Uterus (tissue), 4 donors: ENCODE measurements around the gene DPCD. TPM values are rescaled to one million over a fixed set of nuclear protein-coding genes. Genes with fewer than 3 reads are reported as not detected.
A peak's percentile ranks its signal among the peaks of the same experiment; 100 is the strongest.

Experiments
- DNase-seq, 2 donors: peaks; one replicate each; pipeline ENCODE4 v3.0.0-alpha.2; 2019 to 2020
- H3K27ac ChIP-seq, 2 donors: fragments of 200-600 bp; sonication (generic); 1 replicate in 1 of 2; 2 replicates in 1 of 2; pipeline ENCODE4 v1.5.1; 2016 to 2018
- H3K27me3 ChIP-seq, 2 donors: fragments of 200-600 bp; sonication (generic); one replicate each; pipeline ENCODE4 v1.5.1; 2018 to 2019; ENCODE audit warnings: control low read depth in 1 of 2
- H3K36me3 ChIP-seq, 2 donors: fragments of 200-600 bp; sonication (generic); one replicate each; pipeline ENCODE4 v1.5.1; 2019; ENCODE audit warnings: control low read depth in 1 of 2
- H3K4me1 ChIP-seq, 2 donors: fragments of 200-600 bp; sonication (generic); one replicate each; pipeline ENCODE4 v1.5.1; 2018 to 2019; ENCODE audit warnings: control low read depth in 1 of 2
- H3K4me3 ChIP-seq, 2 donors: fragments of 200-600 bp; sonication (generic); 1 replicate in 1 of 2; 2 replicates in 1 of 2; pipeline ENCODE4 v1.5.1; 2018 to 2019; ENCODE audit warnings: mild to moderate bottlenecking in 1 of 2
- H3K9me3 ChIP-seq, 2 donors: fragments of 200-600 bp; sonication (generic); one replicate each; pipeline ENCODE4 v1.5.1; 2019; ENCODE audit warnings: control low read depth in 1 of 2
- CTCF ChIP-seq, 4 experiments: fragments of 200-600 bp in 2 of 4; fragments of 450-650 bp in 2 of 4; sonication (generic) in 2 of 4; IDR thresholded peaks; one replicate each; pipeline ENCODE4 v1.5.1; 2016 to 2019; ENCODE audit warnings: antibody characterized with exemption in 4 of 4, mild to moderate bottlenecking in 2 of 4, moderate library complexity in 1 of 4
- POLR2A ChIP-seq, 2 donors: fragments of 450-650 bp; IDR thresholded peaks; one replicate each; pipeline ENCODE4 v1.6.1; 2016; ENCODE audit warnings: antibody characterized with exemption in 2 of 2, mild to moderate bottlenecking in 1 of 2, moderate library complexity in 1 of 2
- intact Hi-C: fragments of 100-400 bp; cut with DNase I; formaldehyde crosslinking; loops from one replicate; pipeline ENCODE4 v1.15.1; 2023; ENCODE audit warnings: low total_unique reads
- total RNA-seq, 4 donors: library from RNA; depleted of rRNA in 3 of 4; stranded (reverse); fragments of >200 nt in 3 of 4; gene quantifications; one replicate each; pipeline versions ENCODE4 v1.1.0 to v1.2.4, GENCODE V29; 2014 to 2023
- donor health status: DM: yes; HTN: yes; CAD: no.

Gene DPCD
- total RNA-seq, 4 donors from 2014 or later = 5.1 to 35.6 (median 21.7) TPM

- H3K4me1 ChIP-seq = no peaks in the 10 kb centered on the region
Observed at GRCh38 chr10:101597091-101597900, 9.2 kb downstream of the DPCD start.

GRCh38 chr10:101601541-101601940 lies 13.4 kb downstream of the DPCD start:
- intact Hi-C loops = loop anchor here (10.0 kb wide), 1 partner anchor 173 kb away; the partner anchor contains the start of gene FGF8
- Histone ChIP-seq H3K36me3 (no peaks in the 10 kb centered on the region), H3K9me3 (no peaks in the 10 kb centered on the region), H3K4me3 (no peak overlapping the region), H3K27me3 (no peaks in the 10 kb centered on the region), H3K4me1 (no peaks in the 10 kb centered on the region), H3K27ac (no peak overlapping the region)
- TF ChIP-seq POLR2A (IDR thresholded peaks at IDR 0.05) (no peak), CTCF (IDR thresholded peaks at IDR 0.05) (no peak)
- no peak for DNase-seq

More at GRCh38 chr10:101597091-101597900, 9.2 kb downstream of the DPCD start:
- Histone ChIP-seq H3K9me3 (no peaks in the 10 kb centered on the region), H3K27ac (no peak overlapping the region), H3K27me3 (no peaks in the 10 kb centered on the region), H3K4me3 (no peak overlapping the region), H3K36me3 (no peaks in the 10 kb centered on the region)
- TF ChIP-seq CTCF (IDR thresholded peaks at IDR 0.05) = no peak
- TF ChIP-seq POLR2A (IDR thresholded peaks at IDR 0.05) = no peak
- no peak for DNase-seq
- intact Hi-C loops = no loop called here

GRCh38 chr10:101602761-101603398 lies 14.8 kb downstream of the DPCD start:
- Histone ChIP-seq H3K9me3 (no peaks in the 10 kb centered on the region), H3K4me1 (no peaks in the 10 kb centered on the region), H3K36me3 (no peaks in the 10 kb centered on the region), H3K4me3 (no peak overlapping the region), H3K27ac (no peak overlapping the region), H3K27me3 (no peaks in the 10 kb centered on the region)
- intact Hi-C loops = loop anchor here (10.0 kb wide), 1 partner anchor 172 kb away; the partner anchor contains the start of gene FGF8
- DNase-seq = peak; percentile 50 to 67
- no peak for TF ChIP-seq POLR2A (IDR thresholded peaks at IDR 0.05)
- peak; percentile 51 to 74 (median 65) for TF ChIP-seq CTCF (IDR thresholded peaks at IDR 0.05)

DNA sequence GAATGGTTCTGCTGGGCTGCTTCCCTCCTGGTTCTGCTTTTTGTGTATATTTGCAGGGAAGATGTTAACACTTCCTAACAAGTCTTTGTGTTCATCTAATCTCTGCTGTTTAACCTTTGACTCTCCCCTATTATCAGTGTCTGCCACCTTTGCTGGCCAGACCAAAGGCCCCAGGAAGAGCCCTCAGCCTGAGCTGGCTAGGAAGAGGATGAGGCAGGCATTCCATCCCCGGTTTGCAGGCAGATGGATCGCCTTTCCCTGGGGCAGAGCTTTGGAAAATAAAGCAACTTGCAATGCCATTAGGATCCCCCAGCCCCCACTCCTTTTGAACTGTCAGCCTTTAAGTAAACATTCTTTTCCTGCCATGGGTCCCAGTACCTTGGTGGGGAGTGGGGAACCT lies 19.0 kb downstream of the DPCD start:
- Histone ChIP-seq H3K27me3 (no peaks in the 10 kb centered on the region), H3K9me3 (no peaks in the 10 kb centered on the region), H3K4me1 (no peaks in the 10 kb centered on the region), H3K27ac (no peak overlapping the region), H3K4me3 (no peak overlapping the region), H3K36me3 (no peaks in the 10 kb centered on the region)
- DNase-seq = no peak
- TF ChIP-seq POLR2A (IDR thresholded peaks at IDR 0.05) (no peak), CTCF (IDR thresholded peaks at IDR 0.05) (no peak)
- intact Hi-C loops = loop anchor here (10.0 kb wide), 1 partner anchor 168 kb away; the partner anchor contains the start of gene FGF8

DNA sequence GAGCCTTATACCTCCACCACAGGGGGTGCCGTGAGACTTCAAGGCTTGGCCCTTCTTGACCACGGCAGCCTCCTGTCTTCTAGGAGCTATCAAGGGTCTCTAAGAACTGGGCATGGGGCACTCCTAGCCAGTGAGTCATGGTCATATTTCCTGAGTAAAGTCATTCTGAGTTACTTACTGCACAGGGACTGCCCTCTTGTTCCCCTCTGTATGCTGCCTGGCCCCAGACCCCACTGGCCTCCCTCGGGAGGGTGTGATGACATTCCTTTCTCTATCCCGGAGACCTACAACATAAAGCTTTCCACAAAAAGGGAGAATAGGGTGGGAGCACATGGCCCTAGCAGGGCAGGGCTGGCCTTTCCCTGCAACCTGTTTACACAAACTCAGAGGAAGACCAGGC lies 21.4 kb downstream of the DPCD start:
- TF ChIP-seq POLR2A (IDR thresholded peaks at IDR 0.05) (no peak), CTCF (IDR thresholded peaks at IDR 0.05) (no peak)
- Histone ChIP-seq H3K36me3 (no peaks in the 10 kb centered on the region), H3K4me1 (no peaks in the 10 kb centered on the region), H3K4me3 (no peak overlapping the region), H3K27me3 (no peaks in the 10 kb centered on the region), H3K27ac (no peak overlapping the region), H3K9me3 (no peaks in the 10 kb centered on the region)
- intact Hi-C loops = loop anchor here (10.0 kb wide), 1 partner anchor 165 kb away; the partner anchor contains the start of gene FGF8
- DNase-seq = no peak
